NB4 (cell line): Measurements from ENCODE around the gene ENAH.

Experiments
- CTCF ChIP-seq: IDR thresholded peaks from one replicate; pipeline ENCODE4 v1.5.1; 2012; ENCODE audit warnings: low read depth, low read length
- POLR2A ChIP-seq: IDR thresholded peaks from 2 replicates; pipeline ENCODE4 v1.6.1; 2011; ENCODE audit warnings: mild to moderate bottlenecking; ENCODE audit not compliant: insufficient read length; ENCODE audit errors: extremely low read depth

- TF ChIP-seq CTCF (no peak), POLR2A (no peak)
Measured at GRCh38 chr1:225477296-225477911, 175.5 kb downstream of the ENAH start.
